HG03196 (cell line): ENCODE data around the gene AFAP1.

Experiments used
- ATAC-seq: cut with Tn5 transposase; IDR thresholded peaks from one replicate; pipeline ENCODE4 v1.9.1; 2021; ENCODE audit not compliant: unreplicated experiment

AFAP1 gene

GRCh38 chr4:7823416-7823824 is 116.2 kb downstream of the AFAP1 start:
- no peak for ATAC-seq

GRCh38 chr4:7822877-7823276 is 116.8 kb downstream of the AFAP1 start:
- ATAC-seq, result no peak

GRCh38 chr4:7822137-7822505 is 117.5 kb downstream of the AFAP1 start:
- no peak for ATAC-seq

GRCh38 chr4:7821245-7822136 is 118.2 kb downstream of the AFAP1 start:
- ATAC-seq, result no peak

- ATAC-seq, result no peak
Measured at GRCh38 chr4:7820031-7820818, 119.4 kb downstream of the AFAP1 start.

GRCh38 chr4:7819446-7819845 is 120.2 kb downstream of the AFAP1 start:
- ATAC-seq, result no peak

- no peak for ATAC-seq
Measured at GRCh38 chr4:7818399-7818911, 121.2 kb downstream of the AFAP1 start.

GRCh38 chr4:7817877-7818398 is 121.7 kb downstream of the AFAP1 start:
- no peak for ATAC-seq

GRCh38 chr4:7816771-7817170 is 122.9 kb downstream of the AFAP1 start:
- ATAC-seq, result no peak

GRCh38 chr4:7815981-7816380 is 123.7 kb downstream of the AFAP1 start:
- no peak for ATAC-seq

GRCh38 chr4:7815562-7815961 is 124.1 kb downstream of the AFAP1 start:
- ATAC-seq, result no peak

GRCh38 chr4:7814451-7814850 is 125.2 kb downstream of the AFAP1 start:
- no peak for ATAC-seq

- ATAC-seq, result no peak
Measured at GRCh38 chr4:7813674-7814073, 126.0 kb downstream of the AFAP1 start.

- ATAC-seq, result no peak
Measured at GRCh38 chr4:7812921-7813320, 126.7 kb downstream of the AFAP1 start.

GRCh38 chr4:7812231-7812857 is 127.3 kb downstream of the AFAP1 start:
- ATAC-seq, result no peak

- no peak for ATAC-seq
Measured at GRCh38 chr4:7811536-7812191, 128.0 kb downstream of the AFAP1 start.

- ATAC-seq, result no peak
Measured at GRCh38 chr4:7810783-7811535, 128.7 kb downstream of the AFAP1 start.

GRCh38 chr4:7808752-7809151 is 130.9 kb downstream of the AFAP1 start:
- no peak for ATAC-seq

GRCh38 chr4:7808181-7808580 is 131.5 kb downstream of the AFAP1 start:
- ATAC-seq, result no peak

GRCh38 chr4:7807351-7807921 is 132.2 kb downstream of the AFAP1 start:
- ATAC-seq, result no peak
